HEK293T (cell line): ENCODE results near the gene IGF2BP2.

ENCODE experiments used
- CTCF ChIA-PET: fragments of 350-600 bp; formaldehyde crosslinking; extraction: SDS; loops from one replicate; lab custom pipeline; 2021; ENCODE audit warnings: antibody characterized with exemption, inconsistent platforms; lab: Yijun Ruan, JAX
- POLR2A ChIA-PET: fragments of 350-600 bp; formaldehyde crosslinking; extraction: SDS; loops from one replicate; lab custom pipeline; 2020; ENCODE audit warnings: antibody characterized with exemption, inconsistent platforms; lab: Yijun Ruan, JAX
- DNase-seq: peaks from one replicate; pipeline ENCODE4 v3.0.0; 2012; ENCODE audit warnings: mixed read lengths; ENCODE audit errors: extremely low spot score
- ARNT ChIP-seq: fragments of 450-650 bp; IDR thresholded peaks from 2 replicates; pipeline ENCODE4 v1.6.1; 2017; ENCODE audit warnings: mild to moderate bottlenecking
- BHLHE40 ChIP-seq: fragments of 450-650 bp; IDR thresholded peaks from 2 replicates; pipeline ENCODE4 v1.6.1; 2016; ENCODE audit warnings: mild to moderate bottlenecking, moderate library complexity, borderline replicate concordance
- CTBP1 ChIP-seq: fragments of 450-650 bp; IDR thresholded peaks from 2 replicates; pipeline ENCODE4 v1.6.1; 2016; ENCODE audit warnings: borderline replicate concordance
- ELF4 ChIP-seq: fragments of 450-650 bp; IDR thresholded peaks from 2 replicates; pipeline ENCODE4 v1.6.1; 2017; ENCODE audit warnings: antibody characterized with exemption
- FOXA1 ChIP-seq: fragments of 450-650 bp; IDR thresholded peaks from 2 replicates; pipeline ENCODE4 v1.6.1; 2016; ENCODE audit warnings: mild to moderate bottlenecking
- FOXK2 ChIP-seq: fragments of 450-650 bp; IDR thresholded peaks from 2 replicates; pipeline ENCODE4 v1.6.1; 2016; ENCODE audit warnings: mild to moderate bottlenecking
- FOXM1 ChIP-seq: fragments of 450-650 bp; IDR thresholded peaks from 2 replicates; pipeline ENCODE4 v1.6.1; 2017; ENCODE audit warnings: mild to moderate bottlenecking, borderline replicate concordance
- HDGF ChIP-seq: fragments of 450-650 bp; IDR thresholded peaks from 2 replicates; pipeline ENCODE4 v1.6.1; 2017; ENCODE audit warnings: antibody characterized with exemption, borderline replicate concordance
- L3MBTL2 ChIP-seq: fragments of 450-650 bp; conservative IDR thresholded peaks from 2 replicates; pipeline ENCODE4 v1.6.1; 2016; ENCODE audit warnings: mild to moderate bottlenecking
- LEF1 ChIP-seq: fragments of 450-650 bp; IDR thresholded peaks from 2 replicates; pipeline ENCODE4 v1.6.1; 2017; ENCODE audit warnings: mild to moderate bottlenecking, borderline replicate concordance
- NFRKB ChIP-seq: fragments of 450-650 bp; IDR thresholded peaks from 2 replicates; pipeline ENCODE4 v1.6.1; 2016; ENCODE audit warnings: mild to moderate bottlenecking, moderate library complexity
- PKNOX1 ChIP-seq: fragments of 450-650 bp; IDR thresholded peaks from 2 replicates; pipeline ENCODE4 v1.6.1; 2016
- SP1 ChIP-seq: fragments of 450-650 bp; IDR thresholded peaks from 2 replicates; pipeline ENCODE4 v1.6.1; 2017
- SUZ12 ChIP-seq: fragments of 450-650 bp; IDR thresholded peaks from 2 replicates; pipeline ENCODE4 v1.6.1; 2016; ENCODE audit warnings: mild to moderate bottlenecking
- TARDBP ChIP-seq: fragments of 450-650 bp; IDR thresholded peaks from 2 replicates; pipeline ENCODE4 v1.6.1; 2016
- ZNF384 ChIP-seq: fragments of 450-650 bp; IDR thresholded peaks from 2 replicates; pipeline ENCODE4 v1.6.1; 2016

IGF2BP2 gene

GRCh38 chr3:185733980-185734724, 90.7 kb downstream of the IGF2BP2 start:
- POLR2A ChIA-PET, result interaction anchor here (2.0 kb wide), 1 partner anchor 204 kb away, joined by 9 read pairs; the partner anchor contains the start of gene TRA2B
- CTCF ChIA-PET, result interaction anchor here (0.6 to 2.7 kb wide), 9 partner anchors 27 to 209 kb away, joined by 3 to 18 read pairs (median 3); no protein-coding TSS in a partner anchor
- peak; percentile 61 for DNase-seq
- no peak for TF ChIP-seq L3MBTL2
- no peak for TF ChIP-seq ELF4
- no peak for TF ChIP-seq NFRKB
- TF ChIP-seq FOXA1, result no peak
- no peak for TF ChIP-seq PKNOX1

GRCh38 chr3:185732782-185733181, 92.1 kb downstream of the IGF2BP2 start:
- POLR2A ChIA-PET, result interaction anchor here (0.8 kb wide), 1 partner anchor 41 kb away, joined by 3 read pairs; no protein-coding TSS in a partner anchor

GRCh38 chr3:185730550-185730949, 94.3 kb downstream of the IGF2BP2 start:
- DNase-seq, result no peak
- ChIA-PET CTCF (no interaction called here), POLR2A (no interaction called here)
- TF ChIP-seq SP1, result no peak
- no peak for TF ChIP-seq PKNOX1
- TF ChIP-seq ELF4, result no peak
- TF ChIP-seq FOXK2, result no peak
- no peak for TF ChIP-seq NFRKB
- no peak for TF ChIP-seq ARNT
- TF ChIP-seq BHLHE40, result no peak
- no peak for TF ChIP-seq SUZ12
- TF ChIP-seq LEF1, result no peak
- no peak for TF ChIP-seq CTBP1
- no peak for TF ChIP-seq L3MBTL2
- TF ChIP-seq TARDBP, result no peak
- TF ChIP-seq FOXA1, result no peak
- no peak for TF ChIP-seq HDGF
- no peak for TF ChIP-seq FOXM1

More at GRCh38 chr3:185732782-185733181, 92.1 kb downstream of the IGF2BP2 start:
- DNase-seq, result no peak
- CTCF ChIA-PET, result interaction anchor here (1.4 to 1.5 kb wide), 2 partner anchors 36 to 72 kb away, joined by 4 to 6 read pairs; no protein-coding TSS in a partner anchor
- TF ChIP-seq SUZ12 (no peak), ZNF384 (no peak), SP1 (no peak), HDGF (no peak), ARNT (no peak), FOXK2 (no peak), L3MBTL2 (no peak), PKNOX1 (no peak), BHLHE40 (no peak), TARDBP (no peak)

GRCh38 chr3:185729337-185730055, 95.3 kb downstream of the IGF2BP2 start:
- TF ChIP-seq LEF1 (no peak), PKNOX1 (no peak), ELF4 (no peak), ARNT (no peak), ZNF384 (no peak)
- ChIA-PET CTCF (no interaction called here), POLR2A (no interaction called here)
- no peak for DNase-seq

GRCh38 chr3:185728630-185729336, 96.1 kb downstream of the IGF2BP2 start:
- DNase-seq, result no peak
- ChIA-PET CTCF (no interaction called here), POLR2A (no interaction called here)
- TF ChIP-seq FOXK2 (no peak), HDGF (no peak), LEF1 (no peak), ZNF384 (no peak), FOXA1 (no peak), ARNT (no peak), L3MBTL2 (no peak), TARDBP (no peak), SUZ12 (no peak), CTBP1 (no peak), BHLHE40 (no peak), NFRKB (no peak), PKNOX1 (no peak), ELF4 (no peak), FOXM1 (no peak), SP1 (no peak)
